AG04450 (cell line): ENCODE data around the gene SEC24D. TPM values are rescaled to one million over a fixed set of nuclear protein-coding genes. Genes with fewer than 3 reads are reported as not detected.

Experiments used
- CTCF ChIA-PET: fragments of 300-600, 350-600 bp; formaldehyde crosslinking; extraction: SDS; loops from one replicate; lab custom pipeline; 2022; ENCODE audit warnings: antibody characterized with exemption, inconsistent platforms; lab: Charles Lee
- POLR2A ChIA-PET: fragments of 350-600 bp; formaldehyde crosslinking; extraction: SDS; loops from one replicate; lab custom pipeline; 2021; ENCODE audit warnings: antibody characterized with exemption, inconsistent platforms; lab: Yijun Ruan, JAX
- DNase-seq: peaks from one replicate; pipeline ENCODE4 v3.0.0-alpha.2; 2011; ENCODE audit warnings: low read depth, low spot score
- H3K27ac ChIP-seq: one replicate; pipeline ENCODE4 v1.5.1; 2012; ENCODE audit warnings: low read depth, low read length, control low read depth
- H3K27me3 ChIP-seq: one replicate; pipeline ENCODE4 v1.6.0; 2012; ENCODE audit warnings: low read length; ENCODE audit not compliant: control insufficient read depth, insufficient read depth
- H3K4me3 ChIP-seq: 2 replicates; pipeline ENCODE4 v1.5.1; 2011; ENCODE audit warnings: mild to moderate bottlenecking, low read depth, low read length, control low read depth
- H3K9me3 ChIP-seq: 2 replicates; pipeline ENCODE4 v1.5.1; 2012; ENCODE audit warnings: low read length; ENCODE audit not compliant: control insufficient read depth, insufficient read depth
- CTCF ChIP-seq: IDR thresholded peaks from 2 replicates; pipeline ENCODE4 v1.5.1; 2011; ENCODE audit warnings: low read depth, low read length, control low read depth, inconsistent platforms
- polyA plus RNA-seq: library from polyadenylated mRNA; depleted of rRNA; stranded (reverse); fragments of >200 nt; gene quantifications from 2 replicates; pipeline ENCODE4 v1.2.3, GENCODE V29; 2011

SEC24D gene
- polyA plus RNA-seq, 1 experiment, result 113 TPM

GRCh38 chr4:118745357-118745756 lies 90.6 kb downstream of the SEC24D start:
- no peak for DNase-seq
- POLR2A ChIA-PET, result no interaction called here
- no peak overlapping the region for H3K27ac ChIP-seq

GRCh38 chr4:118743867-118744266 lies 92.1 kb downstream of the SEC24D start:
- no peak overlapping the region for H3K27ac ChIP-seq
- no peak for TF ChIP-seq CTCF
- ChIA-PET CTCF (no interaction called here), POLR2A (no interaction called here)
- no peaks in the 10 kb centered on the region for H3K9me3 ChIP-seq
- no peaks in the 10 kb centered on the region for H3K27me3 ChIP-seq
- no peak overlapping the region for H3K4me3 ChIP-seq
- no peak for DNase-seq

More at GRCh38 chr4:118745357-118745756, 90.6 kb downstream of the SEC24D start:
- no peak for TF ChIP-seq CTCF
- Histone ChIP-seq H3K27me3 (no peaks in the 10 kb centered on the region), H3K4me3 (no peak overlapping the region), H3K9me3 (no peaks in the 10 kb centered on the region)
- CTCF ChIA-PET, result interaction anchor here (0.6 to 1.8 kb wide), 7 partner anchors 14 to 236 kb away, joined by 3 to 7 read pairs (median 4); no protein-coding TSS in a partner anchor

GRCh38 chr4:118742050-118742449 lies 93.9 kb downstream of the SEC24D start:
- Histone ChIP-seq H3K27ac (no peak overlapping the region), H3K27me3 (no peaks in the 10 kb centered on the region), H3K4me3 (no peak overlapping the region), H3K9me3 (no peaks in the 10 kb centered on the region)
- POLR2A ChIA-PET, result no interaction called here
- CTCF ChIA-PET, result interaction anchor here (0.7 to 1.3 kb wide), 13 partner anchors 10 to 228 kb away, joined by 3 to 18 read pairs (median 5); no protein-coding TSS in a partner anchor
- no peak for DNase-seq
- 0 out of 2 replicates have a peak, but pooled peaks have one; percentile 5 for TF ChIP-seq CTCF

- Histone ChIP-seq H3K27me3 (no peaks in the 10 kb centered on the region), H3K9me3 (no peaks in the 10 kb centered on the region), H3K27ac (no peak overlapping the region), H3K4me3 (no peak overlapping the region)
- ChIA-PET POLR2A (no interaction called here), CTCF (interaction anchor here (0.7 to 1.3 kb wide), 15 partner anchors 9 to 228 kb away, joined by 3 to 18 read pairs (median 4); no protein-coding TSS in a partner anchor)
- no peak for DNase-seq
- no peak for TF ChIP-seq CTCF
These were observed 94.5 kb downstream of the SEC24D start for GRCh38 chr4:118741301-118741855.

GRCh38 chr4:118740869-118741268 lies 95.1 kb downstream of the SEC24D start:
- Histone ChIP-seq H3K27ac (no peak overlapping the region), H3K27me3 (no peaks in the 10 kb centered on the region), H3K4me3 (no peak overlapping the region), H3K9me3 (no peaks in the 10 kb centered on the region)
- DNase-seq, result no peak
- ChIA-PET CTCF (interaction anchor here (0.8 to 1.3 kb wide), 14 partner anchors 9 to 228 kb away, joined by 3 to 18 read pairs (median 4); no protein-coding TSS in a partner anchor), POLR2A (no interaction called here)
- TF ChIP-seq CTCF, result peak; percentile 23; the same call in 1 of the 2 replicates
